Spleen (tissue), 7 donors: ENCODE data around the gene ZRANB2.

ENCODE experiments used
- POLR2A ChIP-seq, 3 donors: fragments of 450-650 bp; IDR thresholded peaks; one replicate each; pipeline ENCODE4 v1.5.1; 2017; ENCODE audit warnings: antibody characterized with exemption in 3 of 3, mild to moderate bottlenecking in 1 of 3
- POLR2AphosphoS5 ChIP-seq, 3 donors: sonication (generic); formaldehyde crosslinking; IDR thresholded peaks; one replicate each; pipeline ENCODE4 v1.5.1; 2017; ENCODE audit warnings: antibody characterized with exemption in 3 of 3
- TF ChIP-seq, protein P1 (sequence below), 11 experiments: fragments of 200-600 bp in 7 of 11; fragments of 450-650 bp in 4 of 11; sonication (generic) in 4 of 11; IDR thresholded peaks in 8 of 11; conservative IDR thresholded peaks in 3 of 11; 1 replicate in 7 of 11; 2 replicates in 4 of 11; pipeline versions ENCODE4 v1.4.0 to v1.8.0; 2016 to 2021; ENCODE audit warnings: antibody characterized with exemption in 11 of 11, inconsistent platforms in 4 of 11, mild to moderate bottlenecking in 1 of 11
- donor health status: DM: no; HTN: no; CAD: no; lungs with moderate emphysema.
- donor health status: DM: no; HTN: no; CAD: no.
- donor health status: DM: no; HTN: no; CAD: no.

DNA sequence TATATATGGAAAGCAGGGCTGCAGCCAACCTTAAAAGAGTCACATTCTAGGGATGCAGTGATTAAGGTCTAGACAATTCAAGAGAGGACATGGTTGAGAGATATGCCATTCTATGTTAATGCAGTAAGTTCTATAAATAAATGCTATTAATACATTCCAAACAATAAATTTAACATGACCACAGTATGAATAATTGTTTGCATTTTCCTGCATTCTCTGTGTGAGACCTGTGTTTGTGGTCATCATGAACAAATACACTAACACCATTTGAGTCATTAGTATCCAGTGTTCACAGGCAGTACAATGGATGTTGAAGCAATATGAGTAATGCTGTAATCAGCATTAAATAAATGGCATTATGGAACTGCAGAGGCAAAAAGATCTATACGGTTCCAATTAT lies 5.5 kb upstream of the ZRANB2 start:
- TF ChIP-seq, protein P1, sequence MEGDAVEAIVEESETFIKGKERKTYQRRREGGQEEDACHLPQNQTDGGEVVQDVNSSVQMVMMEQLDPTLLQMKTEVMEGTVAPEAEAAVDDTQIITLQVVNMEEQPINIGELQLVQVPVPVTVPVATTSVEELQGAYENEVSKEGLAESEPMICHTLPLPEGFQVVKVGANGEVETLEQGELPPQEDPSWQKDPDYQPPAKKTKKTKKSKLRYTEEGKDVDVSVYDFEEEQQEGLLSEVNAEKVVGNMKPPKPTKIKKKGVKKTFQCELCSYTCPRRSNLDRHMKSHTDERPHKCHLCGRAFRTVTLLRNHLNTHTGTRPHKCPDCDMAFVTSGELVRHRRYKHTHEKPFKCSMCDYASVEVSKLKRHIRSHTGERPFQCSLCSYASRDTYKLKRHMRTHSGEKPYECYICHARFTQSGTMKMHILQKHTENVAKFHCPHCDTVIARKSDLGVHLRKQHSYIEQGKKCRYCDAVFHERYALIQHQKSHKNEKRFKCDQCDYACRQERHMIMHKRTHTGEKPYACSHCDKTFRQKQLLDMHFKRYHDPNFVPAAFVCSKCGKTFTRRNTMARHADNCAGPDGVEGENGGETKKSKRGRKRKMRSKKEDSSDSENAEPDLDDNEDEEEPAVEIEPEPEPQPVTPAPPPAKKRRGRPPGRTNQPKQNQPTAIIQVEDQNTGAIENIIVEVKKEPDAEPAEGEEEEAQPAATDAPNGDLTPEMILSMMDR (IDR thresholded peaks at IDR 0.05 in 8 of 11, conservative IDR thresholded peaks at IDR 0.05 in 3 of 11): no peak
- TF ChIP-seq POLR2A (IDR thresholded peaks at IDR 0.05) (no peak), POLR2AphosphoS5 (IDR thresholded peaks at IDR 0.05) (no peak)
